ENCODE data around the gene RAB3GAP1.

The RAB3GAP1 gene

DNA sequence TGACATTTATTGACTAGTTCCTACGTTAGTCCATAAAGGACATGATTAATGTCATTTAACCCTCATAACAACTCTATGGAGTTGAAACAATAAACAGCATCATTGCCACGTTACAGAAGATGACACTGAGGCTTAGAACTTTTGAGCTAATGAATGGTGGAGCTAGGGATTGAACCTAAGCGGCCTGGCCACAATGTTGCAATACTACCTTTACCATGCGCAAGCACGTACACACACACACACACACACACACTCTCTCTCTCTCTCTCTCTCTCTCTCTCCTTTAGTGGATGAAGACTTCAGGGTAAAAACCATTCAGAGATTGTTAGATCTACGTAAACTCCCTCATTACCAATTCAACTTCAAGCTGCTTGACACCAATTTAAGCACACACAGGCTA lies 4.0 kb upstream of the RAB3GAP1 start:
- intact Hi-C loops (cut with DNase I; ENCODE audit: low total_unique reads), result no loop called here
- H3K9me3 ChIP-seq, result no peaks in the 10 kb centered on the region

DNA sequence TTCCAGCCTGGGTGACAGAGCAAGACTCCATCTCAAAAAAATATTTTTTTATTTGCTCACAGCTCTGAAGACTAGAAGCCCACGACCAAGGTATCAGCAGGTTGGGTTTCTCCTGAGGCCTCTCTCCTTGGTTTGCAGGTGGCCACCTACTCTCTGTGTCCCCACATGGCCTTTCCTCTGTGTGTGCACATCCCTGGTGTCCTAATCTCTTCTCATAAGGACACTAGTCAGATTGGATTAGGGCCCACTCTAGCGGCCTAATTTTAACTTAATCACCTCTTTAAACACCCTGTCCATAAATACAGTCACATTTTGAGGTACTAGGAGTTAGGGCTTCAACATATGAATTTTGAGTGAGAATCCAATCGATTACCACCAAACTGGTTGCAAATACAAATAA lies 2.0 kb upstream of the RAB3GAP1 start:
- peaks cover 0 to 23% (median 17%) of the 10 kb centered on the region in 4 donors for H3K4me1 ChIP-seq
- intact Hi-C loops (cut with DNase I; ENCODE audit: low total_unique reads), result loop anchor here (5.0 to 10.0 kb wide), 2 partner anchors 125 to 482 kb away; partner anchors contain the start of genes R3HDM1 and ZRANB3
- peaks cover 0 to 3% of the 10 kb centered on the region in 2 donors for H3K27me3 ChIP-seq
- no peak overlapping the region for H3K27ac ChIP-seq
- H3K9me3 ChIP-seq, result no peaks in the 10 kb centered on the region
- H3K36me3 ChIP-seq, result no peaks in the 10 kb centered on the region
- DNase-seq, result no peak
- no peak overlapping the region for H3K4me3 ChIP-seq
- TF ChIP-seq, protein P1, sequence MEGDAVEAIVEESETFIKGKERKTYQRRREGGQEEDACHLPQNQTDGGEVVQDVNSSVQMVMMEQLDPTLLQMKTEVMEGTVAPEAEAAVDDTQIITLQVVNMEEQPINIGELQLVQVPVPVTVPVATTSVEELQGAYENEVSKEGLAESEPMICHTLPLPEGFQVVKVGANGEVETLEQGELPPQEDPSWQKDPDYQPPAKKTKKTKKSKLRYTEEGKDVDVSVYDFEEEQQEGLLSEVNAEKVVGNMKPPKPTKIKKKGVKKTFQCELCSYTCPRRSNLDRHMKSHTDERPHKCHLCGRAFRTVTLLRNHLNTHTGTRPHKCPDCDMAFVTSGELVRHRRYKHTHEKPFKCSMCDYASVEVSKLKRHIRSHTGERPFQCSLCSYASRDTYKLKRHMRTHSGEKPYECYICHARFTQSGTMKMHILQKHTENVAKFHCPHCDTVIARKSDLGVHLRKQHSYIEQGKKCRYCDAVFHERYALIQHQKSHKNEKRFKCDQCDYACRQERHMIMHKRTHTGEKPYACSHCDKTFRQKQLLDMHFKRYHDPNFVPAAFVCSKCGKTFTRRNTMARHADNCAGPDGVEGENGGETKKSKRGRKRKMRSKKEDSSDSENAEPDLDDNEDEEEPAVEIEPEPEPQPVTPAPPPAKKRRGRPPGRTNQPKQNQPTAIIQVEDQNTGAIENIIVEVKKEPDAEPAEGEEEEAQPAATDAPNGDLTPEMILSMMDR (IDR thresholded peaks at IDR 0.05), result no peak

More for the DNA sequence above, 4.0 kb upstream of the RAB3GAP1 start:
- DNase-seq, result no peak
- H3K4me1 ChIP-seq, result peaks cover 0 to 4% (median under 1%) of the 10 kb centered on the region in 4 donors
- TF ChIP-seq, protein P1 (IDR thresholded peaks at IDR 0.05), result no peak
- H3K27me3 ChIP-seq, result peaks cover 0 to 7% of the 10 kb centered on the region in 2 donors
- H3K27ac ChIP-seq, result no peak overlapping the region
- no peak overlapping the region for H3K4me3 ChIP-seq
- no peaks in the 10 kb centered on the region for H3K36me3 ChIP-seq

DNA sequence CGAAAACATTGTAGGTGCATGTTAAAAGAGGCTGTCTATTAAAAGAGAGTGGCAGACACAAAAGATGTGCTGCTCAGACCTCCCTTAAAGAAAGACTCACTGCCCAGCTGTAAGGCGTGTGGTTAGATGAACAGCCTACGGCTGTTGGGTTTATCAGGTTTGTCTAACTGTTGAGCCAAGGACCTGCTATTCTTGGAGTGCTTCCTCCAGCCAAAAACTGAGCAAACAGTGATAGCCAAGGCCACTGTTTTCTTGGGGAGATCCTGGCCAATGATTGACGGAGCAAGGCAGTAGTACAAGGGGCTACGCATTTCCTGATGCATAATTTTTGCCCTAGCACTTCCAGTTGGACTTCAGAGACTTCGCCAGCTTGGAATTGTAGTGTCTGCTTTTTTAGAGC lies 1.4 kb upstream of the RAB3GAP1 start:
- DNase-seq, result no peak
- Histone ChIP-seq H3K27me3 (peaks cover 0 to 3% of the 10 kb centered on the region in 2 donors), H3K4me3 (no peak overlapping the region), H3K27ac (no peak overlapping the region), H3K36me3 (no peaks in the 10 kb centered on the region), H3K4me1 (peaks cover 0 to 29% (median 20%) of the 10 kb centered on the region in 4 donors), H3K9me3 (no peaks in the 10 kb centered on the region)
- intact Hi-C loops (cut with DNase I; ENCODE audit: low total_unique reads), result loop anchor here (5.0 to 10.0 kb wide), 2 partner anchors 126 to 482 kb away; partner anchors contain the start of genes R3HDM1 and ZRANB3
- TF ChIP-seq, protein P1 (IDR thresholded peaks at IDR 0.05), result no peak

DNA sequence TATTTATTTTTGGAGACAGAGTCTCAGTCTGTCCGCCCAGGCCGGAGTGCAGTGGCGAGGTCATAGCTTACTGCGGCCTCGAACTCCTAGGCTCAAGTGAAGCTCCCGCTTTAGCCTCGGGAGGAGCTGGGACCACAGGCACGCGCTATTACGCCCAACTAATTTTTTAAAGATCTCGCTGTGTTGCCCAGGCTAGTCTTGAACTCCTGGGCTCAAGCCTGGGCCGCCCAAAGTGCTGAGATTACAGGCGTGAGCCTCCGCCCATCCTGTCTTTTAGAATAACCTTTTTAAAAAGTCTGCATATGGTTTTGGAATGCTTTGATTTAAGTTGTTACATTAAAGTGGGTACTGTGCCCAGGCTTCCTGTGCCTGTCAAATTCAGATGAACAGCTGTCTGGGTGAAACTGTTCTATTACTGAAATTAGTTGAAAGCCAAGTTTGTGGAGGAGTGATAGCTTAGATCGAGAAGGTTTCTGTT lies 944 bp downstream of the RAB3GAP1 start:
- DNase-seq, result no peak
- Histone ChIP-seq H3K4me1 (peaks cover 0 to 51% (median 29%) of the 10 kb centered on the region in 4 donors), H3K4me3 (peak overlapping the region; percentile 67 to 81), H3K27me3 (no peaks in the 10 kb centered on the region), H3K9me3 (no peaks in the 10 kb centered on the region), H3K36me3 (no peaks in the 10 kb centered on the region), H3K27ac (peak overlapping the region; percentile 92 to 95)
- TF ChIP-seq, protein P1 (IDR thresholded peaks at IDR 0.05), result no peak
- intact Hi-C loops (cut with DNase I; ENCODE audit: low total_unique reads), result loop anchor here (5.0 to 10.0 kb wide), 2 partner anchors 128 to 479 kb away; partner anchors contain the start of genes R3HDM1 and ZRANB3

DNA sequence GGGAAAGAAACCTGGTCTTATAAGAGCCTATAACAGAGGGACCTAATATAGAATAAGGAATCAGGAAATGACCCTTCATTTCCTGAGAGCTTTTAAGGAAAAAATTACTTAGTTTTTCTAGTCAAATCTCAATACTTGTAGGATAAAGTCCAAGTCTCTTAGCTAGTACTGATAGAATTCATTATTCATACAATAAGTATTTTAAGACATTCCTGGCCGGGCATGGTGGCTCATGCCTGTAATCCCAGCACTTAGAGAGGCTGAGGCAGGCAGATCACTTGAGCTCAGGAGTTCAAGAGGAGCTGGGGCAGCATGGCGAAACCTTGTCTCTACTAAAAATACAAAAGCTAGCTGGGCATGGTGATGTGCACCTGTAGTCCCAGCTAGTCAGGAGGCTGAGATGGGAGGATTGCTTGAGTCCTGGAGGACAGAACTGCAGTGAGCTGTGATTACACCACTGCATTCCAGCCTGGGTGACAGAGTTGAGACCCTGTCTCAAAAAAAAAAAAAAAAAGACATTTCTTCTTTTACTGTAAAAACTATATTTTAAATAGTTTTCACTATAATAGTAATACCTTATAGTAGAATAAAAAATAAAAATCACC lies 3.2 kb downstream of the RAB3GAP1 start:
- Histone ChIP-seq H3K9me3 (no peaks in the 10 kb centered on the region), H3K36me3 (peaks cover 0 to 2% (median 1%) of the 10 kb centered on the region in 3 donors), H3K27me3 (no peaks in the 10 kb centered on the region), H3K4me3 (no peak overlapping the region), H3K27ac (peak overlapping the region; percentile 32 to 92), H3K4me1 (peaks cover 0 to 65% (median 31%) of the 10 kb centered on the region in 4 donors)
- intact Hi-C loops (cut with DNase I; ENCODE audit: low total_unique reads), result loop anchor here (10.0 kb wide), 1 partner anchor 130 kb away; no protein-coding TSS in a partner anchor
- TF ChIP-seq, protein P1 (IDR thresholded peaks at IDR 0.05), result no peak
- DNase-seq, result peak in 1 of 2 donors; percentile 28

Measured in tibial artery (tissue), 4 donors.